Heart right ventricle (tissue), 16 donors: ENCODE measurements around the gene ADAMTS12. TPM values are rescaled to one million over a fixed set of nuclear protein-coding genes. Genes with fewer than 3 reads are reported as not detected.

Experiments
- ATAC-seq, 8 donors: fragments of 200-7000 bp; cut with Tn5 transposase; one replicate each; pipeline ENCODE4 v1.9.1; 2020; ENCODE audit warnings: mild to moderate bottlenecking in 8 of 8, moderate library complexity in 8 of 8, moderate number of reproducible peaks in 1 of 8
- DNase-seq, 2 donors: peaks; one replicate each; pipeline ENCODE4 v3.0.0-alpha.2; 2020
- H3K27ac ChIP-seq, 10 donors: fragments of 200-600 bp; sonication (generic) in 2 of 10; one replicate each; pipeline versions ENCODE4 v1.5.0 to v1.8.0; 2020 to 2022; ENCODE audit warnings: mild to moderate bottlenecking in 3 of 10
- H3K27me3 ChIP-seq, 7 donors: fragments of 200-600 bp; one replicate each; pipeline ENCODE4 v1.8.0; 2021 to 2022; ENCODE audit warnings: mild to moderate bottlenecking in 2 of 7
- H3K36me3 ChIP-seq, 9 donors: fragments of 200-600 bp; sonication (generic) in 1 of 9; one replicate each; pipeline versions ENCODE4 v1.5.0 to v1.8.0; 2020 to 2022; ENCODE audit warnings: mild to moderate bottlenecking in 2 of 9
- H3K4me1 ChIP-seq, 9 donors: fragments of 200-600 bp; sonication (generic) in 1 of 9; one replicate each; pipeline versions ENCODE4 v1.5.0 to v1.8.0; 2020 to 2022; ENCODE audit warnings: mild to moderate bottlenecking in 4 of 9
- H3K4me3 ChIP-seq, 10 donors: fragments of 200-600 bp; sonication (generic) in 2 of 10; one replicate each; pipeline versions ENCODE4 v1.5.0 to v1.8.0; 2020 to 2022; ENCODE audit warnings: mild to moderate bottlenecking in 7 of 10, moderate library complexity in 2 of 10
- H3K9me3 ChIP-seq, 11 donors: fragments of 200-600 bp in 10 of 11; sonication (generic) in 2 of 11; one replicate each; pipeline versions ENCODE4 v1.5.0 to v1.8.0; 2013 to 2022; ENCODE audit warnings: mild to moderate bottlenecking in 2 of 11, control low read depth in 1 of 11, moderate library complexity in 1 of 11
- WGBS, 2 donors: extraction: QIAGEN DNeasy Blood & Tissue Kit; methylation state at CpG; one replicate each; pipeline ENCODE4 v1.1.7; 2013; ENCODE audit warnings: inconsistent platforms in 1 of 2; 5-methylcytosine and 5-hydroxymethylcytosine counted together
- intact Hi-C, 10 donors: fragments of 100-400 bp; cut with DNase I; formaldehyde crosslinking; loops; one replicate each; pipeline versions ENCODE4 v1.11.1 to v1.14.2; 2022
- polyA plus RNA-seq, 2 donors: library from polyadenylated mRNA; stranded (reverse); fragments of 200-250 nt; gene quantifications; one replicate each; pipeline ENCODE4 v1.2.3, GENCODE V29; 2013
- total RNA-seq, 10 donors: library from RNA; stranded (reverse); fragmentation: NEBNext Ultra II Directional in 3 of 10; extraction: Animal tissue kit (Norgen Biotek cat#: 25700) in 3 of 10; gene quantifications; one replicate each; pipeline versions ENCODE4 v1.2.1 to v1.2.4, GENCODE V29; 2021 to 2023
- TF ChIP-seq, protein P1 (sequence below), 9 donors: fragments of 200-600 bp; sonication (generic) in 2 of 9; IDR thresholded peaks; one replicate each; pipeline versions ENCODE4 v1.5.0 to v1.8.0; 2021 to 2022; ENCODE audit warnings: antibody characterized with exemption in 9 of 9, mild to moderate bottlenecking in 5 of 9, moderate library complexity in 1 of 9
- donor health status: Arrhythmogenic right ventricular cardiomyopathy.
- donor health status: ischemic (EF 13 %, LVEDD 7.1; RV severe dilation, severe dysfunction).
- donor health status: healthy with polysubstance abuse.
- donor health status: DM: no; HTN: yes; CAD: no.
- donor health status: DM: no; HTN: no; CAD: no.
- donor health status: ischemic (EF 25% LVEDD 6.9; RV normal size, moderate dysfunction).
- donor health status: ischemic (EF 25% LVEDD 5.7; RV mildly dilated, moderate dysfunction).
- donor health status: healthy.
- donor health status: DM: yes; HTN: yes; CAD: no.
- donor health status: Ischemic cardiomyopathy.
- donor health status: ischemic (EF 35%, LVEDD 5.7; RV mildly dilated, moderate dysfunction).
- donor health status: nonischemic (EF 11% LVEDD 7.7; RV severe dilation, severe dysfunction).
- donor health status: DM: yes; HTN: yes; CAD: no.
- donor health status: PGD.
- donor health status: ischemic (EF 29% LVEDD 5.4; RV normal size, mild dysfunction).
- donor health status: nonischemic (EF 23%, LVEDD 6.1; RV moderate dilation, normal function).

Gene ADAMTS12
- total and polyA plus RNA-seq, 12 donors, result 0.37 to 3.7 (median 1.3) TPM

DNA sequence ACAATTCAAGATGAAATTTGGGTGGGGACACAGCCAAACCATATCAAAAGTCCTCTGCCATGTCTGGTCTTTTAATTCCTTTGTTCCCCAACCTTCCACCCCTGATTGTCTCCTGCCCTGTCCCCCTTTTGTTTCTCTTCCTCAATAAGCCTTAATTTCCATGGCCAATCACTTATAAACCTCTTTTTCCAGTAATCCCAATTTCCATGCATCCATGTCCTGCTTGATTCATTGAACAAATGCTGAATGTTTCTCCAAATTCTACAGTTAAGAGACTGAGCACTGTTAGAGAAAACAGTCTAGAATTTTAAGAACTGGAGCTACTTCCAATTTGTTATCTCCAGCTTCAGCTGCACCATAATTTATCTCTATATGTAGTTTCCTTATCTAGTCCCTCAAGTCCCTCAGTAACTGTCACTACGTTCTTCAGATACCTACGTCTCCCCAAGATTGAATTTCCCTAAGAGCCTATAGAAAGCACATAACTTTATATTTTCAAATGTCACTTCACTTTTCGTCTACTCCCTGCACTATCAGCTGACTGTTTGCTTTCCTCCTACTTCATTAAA is 416.8 kb downstream of the ADAMTS12 start:
- H3K4me1 ChIP-seq, result peaks cover 0 to 7% (median 0%) of the 10 kb centered on the region in 9 donors
- intact Hi-C loops, result loop anchor here in 3 of 10 donors (10.0 kb wide), 1 partner anchor 490 kb away; no protein-coding TSS in a partner anchor
- no peak overlapping the region for H3K4me3 ChIP-seq
- H3K9me3 ChIP-seq, result peaks cover 0 to 8% (median 0%) of the 10 kb centered on the region in 11 donors
- DNase-seq (no peak), ATAC-seq (no peak)
- H3K27me3 ChIP-seq, result no peaks in the 10 kb centered on the region
- 84 to 89% methylated on average over 3 of the region's 3 CpGs for WGBS, 2 donors
- TF ChIP-seq, protein P1, sequence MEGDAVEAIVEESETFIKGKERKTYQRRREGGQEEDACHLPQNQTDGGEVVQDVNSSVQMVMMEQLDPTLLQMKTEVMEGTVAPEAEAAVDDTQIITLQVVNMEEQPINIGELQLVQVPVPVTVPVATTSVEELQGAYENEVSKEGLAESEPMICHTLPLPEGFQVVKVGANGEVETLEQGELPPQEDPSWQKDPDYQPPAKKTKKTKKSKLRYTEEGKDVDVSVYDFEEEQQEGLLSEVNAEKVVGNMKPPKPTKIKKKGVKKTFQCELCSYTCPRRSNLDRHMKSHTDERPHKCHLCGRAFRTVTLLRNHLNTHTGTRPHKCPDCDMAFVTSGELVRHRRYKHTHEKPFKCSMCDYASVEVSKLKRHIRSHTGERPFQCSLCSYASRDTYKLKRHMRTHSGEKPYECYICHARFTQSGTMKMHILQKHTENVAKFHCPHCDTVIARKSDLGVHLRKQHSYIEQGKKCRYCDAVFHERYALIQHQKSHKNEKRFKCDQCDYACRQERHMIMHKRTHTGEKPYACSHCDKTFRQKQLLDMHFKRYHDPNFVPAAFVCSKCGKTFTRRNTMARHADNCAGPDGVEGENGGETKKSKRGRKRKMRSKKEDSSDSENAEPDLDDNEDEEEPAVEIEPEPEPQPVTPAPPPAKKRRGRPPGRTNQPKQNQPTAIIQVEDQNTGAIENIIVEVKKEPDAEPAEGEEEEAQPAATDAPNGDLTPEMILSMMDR (IDR thresholded peaks at IDR 0.05), result no peak
- H3K36me3 ChIP-seq, result peaks cover 0 to 84% (median 15%) of the 10 kb centered on the region in 9 donors
- no peak overlapping the region for H3K27ac ChIP-seq

DNA sequence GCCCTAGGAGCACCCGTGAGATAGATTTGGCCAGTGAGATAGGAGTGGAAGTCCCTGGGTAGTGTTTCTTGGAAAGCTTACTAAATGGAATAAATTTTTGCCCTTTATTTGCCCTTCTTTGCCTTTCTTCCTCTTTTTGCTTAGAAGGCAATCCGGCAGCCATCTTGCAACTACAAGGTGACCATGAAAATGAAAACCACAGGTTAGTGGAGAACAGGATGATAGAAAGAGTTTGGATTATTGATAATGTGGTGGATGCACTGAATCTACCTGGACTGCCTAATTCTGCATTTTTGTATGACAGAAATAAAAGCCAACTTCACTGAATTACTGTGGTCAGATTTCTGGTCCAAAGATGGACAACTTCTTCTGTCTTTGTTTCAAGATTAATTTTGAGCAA is 417.8 kb downstream of the ADAMTS12 start:
- WGBS, 2 donors, result 97 to 98% methylated on average over 2 of the region's 2 CpGs
- Histone ChIP-seq H3K27ac (no peak overlapping the region), H3K36me3 (peaks cover 0 to 88% (median 22%) of the 10 kb centered on the region in 9 donors), H3K9me3 (peaks cover 0 to 8% (median 0%) of the 10 kb centered on the region in 11 donors), H3K4me1 (peaks cover 0 to 7% (median 0%) of the 10 kb centered on the region in 9 donors), H3K4me3 (no peak overlapping the region), H3K27me3 (no peaks in the 10 kb centered on the region)
- TF ChIP-seq, protein P1 (IDR thresholded peaks at IDR 0.05), result no peak
- no peak for ATAC-seq
- intact Hi-C loops, result loop anchor here in 3 of 10 donors (10.0 kb wide), 1 partner anchor 491 kb away; no protein-coding TSS in a partner anchor
- DNase-seq, result no peak

Other genes starting within 250 kb of the ADAMTS12 start
- not detected for gene RXFP3, start 44.4 kb upstream of the ADAMTS12 start, total RNA-seq
- gene RXFP3, start 44.4 kb upstream of the ADAMTS12 start, polyA plus RNA-seq, result under 1 TPM in 1 of 2 donors, not detected in 1; 0.01 TPM
- gene SLC45A2, start 92.7 kb upstream of the ADAMTS12 start, total RNA-seq, result under 1 TPM in 3 of 10 donors, not detected in 7; 0.09 to 0.15 (median 0.11) TPM
- not detected for gene SLC45A2, start 92.7 kb upstream of the ADAMTS12 start, polyA plus RNA-seq
- gene AMACR, start 116.1 kb upstream of the ADAMTS12 start, total RNA-seq, result 10 to 100 TPM in 3 of 10 donors, 1 to 10 TPM in 7; 5.3 to 16.2 (median 9.2) TPM
- gene AMACR, start 116.1 kb upstream of the ADAMTS12 start, polyA plus RNA-seq, result 1 to 10 TPM; 3.0 to 4.3 TPM
- 1 to 10 TPM in 8 of 10 donors, under 1 TPM in 2; 0.56 to 3.2 (median 1.3) TPM for gene C1QTNF3, start 151.2 kb upstream of the ADAMTS12 start, total RNA-seq
- gene C1QTNF3, start 151.2 kb upstream of the ADAMTS12 start, polyA plus RNA-seq, result 1 to 10 TPM in 1 of 2 donors, under 1 TPM in 1; 0.51 to 6.3 TPM